ENCODE measurements around the gene GTPBP10. TPM values are rescaled to one million over a fixed set of nuclear protein-coding genes. Genes with fewer than 3 reads are reported as not detected.
A peak's percentile ranks its signal among the peaks of the same experiment; 100 is the strongest.

Gene GTPBP10
- total and polyA plus RNA-seq, 9 of the 15 experiments (the other 6 are each of a cell fraction or from before 2014, with no cell fraction given), result 34.6 to 89.8 (median 76.4) TPM

DNA sequence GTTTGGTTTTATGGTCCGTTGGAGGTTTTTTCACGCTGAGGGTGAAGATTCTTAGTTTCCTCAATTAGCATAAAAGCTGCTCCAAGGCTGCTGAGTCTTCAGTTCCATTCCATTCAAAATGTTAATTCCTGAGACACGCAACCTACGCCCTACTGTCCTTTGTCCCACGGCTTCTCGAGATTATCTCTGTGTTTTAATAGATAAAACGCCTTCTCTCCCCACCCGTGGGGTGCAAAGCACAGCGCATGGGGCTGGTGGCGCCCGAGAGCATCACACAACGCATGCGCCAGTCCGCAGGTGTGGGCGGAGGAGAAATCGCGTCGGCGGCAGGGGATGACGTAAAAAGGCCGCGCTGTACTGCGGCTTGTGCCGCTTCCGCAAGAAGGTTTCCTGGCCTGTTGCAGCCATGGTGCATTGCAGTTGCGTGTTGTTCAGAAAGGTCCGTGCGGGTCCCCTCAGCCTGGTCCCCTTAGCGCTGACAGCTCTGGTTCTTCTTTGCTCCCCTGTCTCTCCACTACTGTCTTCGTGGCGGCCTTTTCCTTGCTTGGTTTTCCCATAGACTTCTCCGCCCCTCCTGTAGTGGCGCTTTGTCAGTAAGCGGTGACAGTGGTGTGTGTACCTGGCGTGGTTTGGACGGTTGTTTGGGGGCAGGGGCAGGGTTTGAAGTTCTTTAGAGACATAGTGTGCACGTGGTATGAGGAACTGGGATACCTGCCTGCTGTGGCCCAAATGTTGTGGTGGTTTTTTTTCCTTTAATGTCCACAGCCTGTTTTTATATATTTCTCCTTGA lies at the start of gene GTPBP10 (continued):
- peak; percentile 31; the same call in 1 of the 2 replicates for TF ChIP-seq USF1 (CRISPR knock-in tag; IDR thresholded peaks at IDR 0.05)
- TF ChIP-seq ZC3H8 (IDR thresholded peaks at IDR 0.05), result no peak
- TF ChIP-seq ZNF707 (CRISPR knock-in tag; conservative IDR thresholded peaks at IDR 0.05), result no peak
- no peak for TF ChIP-seq TSC22D4 (tag; IDR thresholded peaks at IDR 0.05)
- no peak for TF ChIP-seq MAFF (IDR thresholded peaks at IDR 0.05; ENCODE audit: low read length)
- TF ChIP-seq, protein P1, sequence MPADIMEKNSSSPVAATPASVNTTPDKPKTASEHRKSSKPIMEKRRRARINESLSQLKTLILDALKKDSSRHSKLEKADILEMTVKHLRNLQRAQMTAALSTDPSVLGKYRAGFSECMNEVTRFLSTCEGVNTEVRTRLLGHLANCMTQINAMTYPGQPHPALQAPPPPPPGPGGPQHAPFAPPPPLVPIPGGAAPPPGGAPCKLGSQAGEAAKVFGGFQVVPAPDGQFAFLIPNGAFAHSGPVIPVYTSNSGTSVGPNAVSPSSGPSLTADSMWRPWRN (IDR thresholded peaks at IDR 0.05; ENCODE audit: low read depth), result 0 out of 2 replicates have a peak, but pooled peaks have one; percentile 22
- TF ChIP-seq ZNF41 (CRISPR knock-in tag; conservative IDR thresholded peaks at IDR 0.05), result no peak
- TF ChIP-seq KLF1 (tag; IDR thresholded peaks at IDR 0.05), result peak; percentile 39; the same call in 1 of the 2 replicates
- peak; percentile 45 to 99; a peak in 2 of 4 replicates for TF ChIP-seq HDAC1 (IDR thresholded peaks at IDR 0.05)
- TF ChIP-seq MECOM (CRISPR knock-in tag; IDR thresholded peaks at IDR 0.05), result no peak
- TF ChIP-seq ATF1 (CRISPR knock-in tag; IDR thresholded peaks at IDR 0.05), result peak; percentile 95
- peak; percentile 100 for TF ChIP-seq ATF1 (tag; IDR thresholded peaks at IDR 0.05)
- no peak for TF ChIP-seq HIVEP1 (CRISPR knock-in tag; IDR thresholded peaks at IDR 0.05)
- TF ChIP-seq TBL1XR1 (IDR thresholded peaks at IDR 0.05; ENCODE audit: low read length in 2 of 2), result peak in 1 of 2 experiments; percentile 94; a peak in 2 of 4 replicates
- peak in 1 of 2 experiments; percentile 34; a peak in 1 of 4 replicates for TF ChIP-seq ETV6 (IDR thresholded peaks at IDR 0.05; ENCODE audit: borderline replicate concordance in 1 of 2, low read depth in 2 of 2, low read length in 1 of 2)
- no peak for TF ChIP-seq ETV6 (CRISPR knock-in tag; IDR thresholded peaks at IDR 0.05; ENCODE audit: borderline replicate concordance)
- no peak for TF ChIP-seq SMAD2 (IDR thresholded peaks at IDR 0.05; ENCODE audit: low read depth, low read length)
- no peak for TF ChIP-seq SRSF7 (optimal IDR thresholded peaks at IDR 0.05; ENCODE audit: low read depth, low read length)
- peak; percentile 91 for TF ChIP-seq PML (IDR thresholded peaks at IDR 0.05; ENCODE audit: low read length)
- TF ChIP-seq KDM2B (CRISPR knock-in tag; IDR thresholded peaks at IDR 0.05), result no peak
- no peak for TF ChIP-seq SRSF1 (IDR thresholded peaks at IDR 0.05; ENCODE audit: low read depth, low read length)
- no peak for TF ChIP-seq ZNF184 (CRISPR knock-in tag; IDR thresholded peaks at IDR 0.05)
- peak; percentile 60; the same call in 1 of the 2 replicates for TF ChIP-seq SAFB (IDR thresholded peaks at IDR 0.05; ENCODE audit: borderline replicate concordance, low read depth, low read length)
- peak; percentile 71 for TF ChIP-seq HNRNPLL (IDR thresholded peaks at IDR 0.05; ENCODE audit: low read depth, low read length, poor library complexity, severe bottlenecking)
- peak; percentile 99 for TF ChIP-seq ZFX (CRISPR knock-in tag; IDR thresholded peaks at IDR 0.05)
- TF ChIP-seq ZBTB12 (CRISPR knock-in tag; IDR thresholded peaks at IDR 0.05), result peak; percentile 98
